ENCODE measurements around the gene ZNF827. TPM values are rescaled to one million over a fixed set of nuclear protein-coding genes. Genes with fewer than 3 reads are reported as not detected.

ZNF827 gene
- total and polyA plus RNA-seq, 2 of the 13 experiments (the other 11 are each of a cell fraction or from before 2014, with no cell fraction given) = 2.8 TPM

DNA sequence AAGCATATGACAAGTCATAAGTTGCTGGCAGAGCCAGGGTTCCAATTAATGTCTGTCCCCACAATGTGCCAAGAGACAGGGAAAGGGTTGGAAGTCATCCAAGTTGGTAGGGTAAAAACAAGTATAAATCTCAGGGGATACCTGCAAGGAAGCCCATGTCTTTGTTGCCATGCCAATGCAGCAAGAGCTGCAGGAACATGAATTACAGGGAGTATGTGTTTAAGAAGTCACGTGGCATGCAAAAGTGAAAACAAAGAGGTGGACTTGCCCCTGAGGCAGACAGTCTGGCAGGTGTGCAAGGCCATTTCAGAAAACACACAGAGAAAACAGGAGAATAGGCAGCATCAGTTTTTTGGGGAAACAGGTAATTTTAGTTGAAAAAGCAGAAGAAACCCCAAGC lies 229.3 kb downstream of the ZNF827 start:
- Histone ChIP-seq H3K4me2 (ENCODE audit: low read depth, low read length) (no peak overlapping the region), H3K9ac (ENCODE audit: insufficient read depth, low read depth, low read length) (no peak overlapping the region), H3K9me3 (ENCODE audit: low read length) (no peaks in the 10 kb centered on the region), H3K4me3 (replicated peaks in 1 of 3; ENCODE audit: insufficient read depth in 1 of 3, low read depth in 2 of 3, low read length in 3 of 3) (no peak overlapping the region), H3K4me1 (ENCODE audit: insufficient read depth, low read length) (no peaks in the 10 kb centered on the region), H3K36me3 (replicated peaks in 1 of 2; ENCODE audit: control insufficient read depth in 1 of 2, insufficient read depth in 2 of 2, low read length in 2 of 2) (no peaks in the 10 kb centered on the region), H3K27ac (ENCODE audit: extremely low read length, insufficient read depth, low read length) (no peak overlapping the region), H4K20me1 (ENCODE audit: insufficient read depth, low read length) (no peaks in the 10 kb centered on the region), H2AFZ (ENCODE audit: low read length) (no peak overlapping the region), H3K27me3 (ENCODE audit: control insufficient read depth in 1 of 2, insufficient read depth in 2 of 2, low read length in 2 of 2) (peaks cover 0 to 7% of the 10 kb centered on the region in 2 experiments; a peak in 1 of 5 replicates), H3K79me2 (ENCODE audit: insufficient read depth, low read length) (no peaks in the 10 kb centered on the region)
- CTCF ChIA-PET (ENCODE audit: low intra/inter-chr PET ratio, low total read pairs) = no interaction called here
- no peak for FAIRE-seq
- in situ Hi-C loops (cut with HindIII; ENCODE audit: extremely low pct_ligation_motif_present, low pct_unique_long_range_greater_than_20kb) (no loop called here), intact Hi-C loops (cut with micrococcal nuclease; ENCODE audit: unreplicated experiment) (no loop called here)
- no peak for ATAC-seq
- TF ChIP-seq YY1 (IDR thresholded peaks at IDR 0.05; ENCODE audit: insufficient read depth, insufficient replicate concordance, low read depth, low read length) (no peak), PHF20 (CRISPR knock-in tag; IDR thresholded peaks at IDR 0.05) (no peak), SMARCC2 (IDR thresholded peaks at IDR 0.05) (no peak), PAWR (CRISPR knock-in tag; IDR thresholded peaks at IDR 0.05; ENCODE audit: borderline replicate concordance) (no peak), PRPF4 (IDR thresholded peaks at IDR 0.05; ENCODE audit: low read depth, low read length, poor library complexity, severe bottlenecking) (no peak), RFX5 (IDR thresholded peaks at IDR 0.05; ENCODE audit: low read depth, low read length) (no peak), MTF2 (CRISPR knock-in tag; IDR thresholded peaks at IDR 0.05; ENCODE audit: borderline replicate concordance) (no peak), ZNF746 (CRISPR knock-in tag; IDR thresholded peaks at IDR 0.05) (no peak), TBX3 (IDR thresholded peaks at IDR 0.05; ENCODE audit: borderline replicate concordance) (no peak), ZKSCAN5 (CRISPR knock-in tag; IDR thresholded peaks at IDR 0.05) (no peak)
- BruUV-seq (replicated peaks) = no TSS peak
- 5% methylated on average over 1 of the region's 1 CpG for WGBS (ENCODE audit: low lambda C conversion rate)
- DNase-seq (ENCODE audit: low spot score) = no peak
- POLR2A ChIA-PET = no interaction called here

Small RNAs within 50 kb of the gene (small RNA-seq; reads per million reads assigned to genes)
- 0 reads per million in 3 experiments for gene RF00019 (ENCODE audit: insufficient read depth in 2 of 3, insufficient read length in 3 of 3, low read depth in 2 of 3, low replicate concordance in 1 of 3)

Other genes with a start within 250 kb of the ZNF827 start
- gene LSM6, start 236.9 kb upstream of the ZNF827 start, total RNA-seq (2016; rRNA removed; fragmentation: Illumina TruSeq; extraction: Trizol) = 83.3 and 83.8 TPM in 2 replicates
- gene LSM6, start 236.9 kb upstream of the ZNF827 start, polyA plus RNA-seq (2011; rRNA removed) = 9.4 and 14.6 TPM in 2 replicates

All from HepG2 (cell line).